ENCODE data around the gene SRPK1.

SRPK1 gene

DNA sequence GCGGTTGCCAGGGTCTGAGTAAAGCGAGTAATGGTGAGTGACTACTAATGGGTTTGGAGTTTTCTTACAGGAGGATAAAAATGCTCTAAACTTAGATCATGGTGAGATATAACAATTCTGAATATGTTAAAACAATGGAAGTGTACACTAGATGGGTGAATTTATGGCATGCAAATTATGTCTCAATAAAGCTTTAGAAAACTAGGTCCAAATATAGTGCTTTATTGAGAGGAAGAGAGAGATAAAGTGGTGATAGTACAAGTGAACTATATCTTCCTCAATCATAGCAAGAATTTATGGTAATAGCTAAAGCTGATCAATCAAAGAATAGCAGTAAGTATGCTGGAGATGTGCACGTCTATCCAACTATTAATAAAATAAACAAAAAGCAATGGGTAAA is 23.9 kb downstream of the SRPK1 start:
- no peak for DNase-seq

DNA sequence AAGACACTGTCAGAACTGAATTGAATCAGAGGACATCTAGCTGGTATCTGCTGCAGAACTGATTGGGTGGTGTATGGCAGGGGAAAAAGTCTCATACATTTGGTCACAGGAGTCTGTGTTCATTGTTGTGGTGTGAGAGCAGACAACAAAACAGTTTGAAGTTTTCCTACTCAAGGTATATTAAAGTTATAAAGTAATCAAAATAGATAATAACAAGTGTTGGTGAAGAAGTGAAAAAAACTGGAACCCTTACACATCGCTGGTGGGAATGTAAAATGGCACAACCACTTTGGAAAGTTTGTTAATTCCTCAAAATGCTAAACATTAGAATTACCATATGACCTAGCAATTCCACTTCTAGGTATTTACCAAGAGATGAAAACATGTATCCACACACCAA is 24.7 kb downstream of the SRPK1 start:
- no peak for DNase-seq

DNA sequence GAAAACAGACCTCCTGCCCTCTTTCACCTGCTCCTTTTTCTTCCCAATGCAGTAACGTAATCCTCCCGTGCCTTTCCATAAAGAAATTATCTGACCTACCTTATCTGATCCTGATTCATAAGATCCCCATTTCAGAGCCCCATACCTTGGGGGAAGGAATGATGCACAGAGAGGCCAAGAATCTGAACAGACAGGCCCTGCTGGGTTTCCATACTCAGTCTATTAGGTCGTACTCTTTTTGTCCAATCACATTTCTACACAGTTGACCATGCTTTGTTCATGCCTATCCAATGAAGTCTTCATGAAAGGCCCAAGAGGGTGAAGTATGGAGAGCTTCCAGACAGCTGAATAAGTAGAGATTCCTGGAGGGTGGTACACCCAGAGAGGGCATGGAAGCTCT is 25.3 kb downstream of the SRPK1 start:
- no peak for DNase-seq

DNA sequence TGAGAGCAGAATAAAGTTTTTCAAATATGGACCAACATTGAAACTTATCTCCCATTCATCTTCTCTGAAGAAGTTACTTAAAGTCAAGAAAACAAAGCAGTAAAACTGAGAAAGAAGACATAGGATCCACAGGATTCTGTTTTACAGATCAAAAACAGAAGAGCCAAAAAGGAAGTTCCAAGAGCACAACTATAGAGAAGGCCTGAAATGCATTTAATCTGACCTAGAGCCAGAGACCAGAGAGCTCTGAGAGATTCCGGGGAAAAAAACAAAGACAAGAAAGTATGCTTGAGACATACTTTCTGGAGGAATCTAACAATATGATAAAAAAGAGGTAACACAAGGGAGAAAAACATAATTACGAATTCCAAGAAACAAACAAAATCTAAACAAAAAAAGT is 26.1 kb downstream of the SRPK1 start:
- DNase-seq = no peak

DNA sequence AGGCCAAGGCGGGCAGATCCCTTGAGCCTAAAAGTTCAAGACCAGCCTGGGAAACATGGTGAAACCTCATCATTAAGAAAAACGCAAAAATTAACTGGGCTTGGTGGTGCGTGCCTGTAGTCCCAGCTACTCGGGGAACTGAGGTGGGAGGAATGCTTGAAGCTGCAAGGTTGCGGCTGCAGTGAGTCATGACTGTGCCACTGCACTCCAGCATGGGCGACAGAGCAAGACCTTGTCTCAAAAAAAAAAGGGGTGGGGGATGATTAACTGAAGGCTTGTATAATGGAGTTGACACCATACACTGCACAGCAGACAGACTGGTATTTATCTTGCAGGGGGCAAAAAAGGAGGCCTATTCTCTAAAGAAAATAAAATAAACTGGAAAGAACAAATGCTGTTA is 27.7 kb downstream of the SRPK1 start:
- DNase-seq = no peak

GRCh38 chr6:35892482-35892881 is 28.4 kb downstream of the SRPK1 start:
- no peak for DNase-seq

DNA sequence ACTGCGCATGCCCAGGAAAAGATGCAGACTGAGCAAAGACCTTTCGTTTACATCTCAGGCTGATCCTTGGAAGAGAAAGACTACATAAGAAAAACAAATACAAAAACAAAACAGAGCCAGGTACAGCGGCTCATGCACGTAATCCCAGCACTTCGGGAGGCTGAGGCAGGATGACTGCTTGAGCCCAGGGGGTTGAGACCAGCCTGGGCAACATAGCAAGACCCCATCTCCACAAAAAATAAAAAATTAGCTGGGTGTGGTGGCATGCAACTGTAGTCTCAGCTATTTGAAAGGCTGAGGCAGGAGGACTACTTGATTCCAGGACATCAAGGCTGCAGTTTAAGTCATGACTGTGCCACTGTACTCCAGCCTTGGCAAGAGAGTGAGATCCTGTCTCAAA is 41.7 kb downstream of the SRPK1 start:
- no peak for DNase-seq

DNA sequence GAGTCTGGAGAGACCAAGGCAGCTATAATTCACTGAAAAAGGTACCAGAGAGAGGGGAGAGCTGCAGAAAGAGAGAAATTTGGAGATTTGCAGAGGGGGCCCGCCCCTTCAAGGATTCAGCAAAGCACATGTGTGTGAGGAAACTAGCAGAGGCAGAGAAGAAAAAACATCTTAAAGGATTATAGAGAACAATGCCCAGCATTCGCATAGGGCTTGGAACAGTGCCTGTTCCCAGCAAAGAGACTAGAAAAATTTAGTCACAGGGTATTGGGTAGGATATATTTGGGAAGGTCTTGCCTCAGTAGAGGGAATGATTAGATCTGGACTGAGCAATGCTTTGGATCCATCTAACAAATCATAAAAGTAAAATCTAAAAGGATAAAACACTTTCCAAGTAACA is 44.0 kb downstream of the SRPK1 start:
- no peak for DNase-seq

- no peak for DNase-seq
These were observed 46.2 kb downstream of the SRPK1 start for GRCh38 chr6:35874730-35875129.

- DNase-seq = no peak
These were observed 61.5 kb downstream of the SRPK1 start for GRCh38 chr6:35859367-35859766.

- no peak for DNase-seq
These were observed 63.0 kb downstream of the SRPK1 start for GRCh38 chr6:35857853-35858252.

GRCh38 chr6:35856250-35856649 is 64.6 kb downstream of the SRPK1 start:
- DNase-seq = no peak

GRCh38 chr6:35852994-35853393 is 67.9 kb downstream of the SRPK1 start:
- DNase-seq = no peak

GRCh38 chr6:35850208-35850607 is 70.7 kb downstream of the SRPK1 start:
- no peak for DNase-seq

GRCh38 chr6:35844290-35844689 is 76.6 kb downstream of the SRPK1 start:
- no peak for DNase-seq

- DNase-seq = no peak
These were observed 78.5 kb downstream of the SRPK1 start for GRCh38 chr6:35842381-35842780.

DNA sequence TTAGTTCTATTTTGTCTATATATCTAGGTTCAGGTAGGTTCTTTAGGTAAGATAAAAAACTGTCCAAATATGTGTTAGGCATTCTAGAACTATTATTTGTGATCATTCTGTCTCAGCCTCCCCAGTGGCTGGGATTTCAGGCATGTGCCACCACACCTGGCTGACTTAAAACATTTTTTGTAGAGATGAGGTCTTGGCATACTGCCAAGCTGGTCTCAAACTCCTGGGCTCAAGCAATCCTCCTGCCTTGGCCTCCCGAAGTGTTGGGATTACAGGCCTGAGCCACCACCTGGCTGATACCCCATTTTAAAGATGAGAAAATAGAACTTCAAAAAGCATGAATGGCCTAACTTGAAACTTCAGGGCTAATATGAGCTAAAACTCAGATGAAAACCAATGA is 81.9 kb downstream of the SRPK1 start:
- DNase-seq = no peak

DNA sequence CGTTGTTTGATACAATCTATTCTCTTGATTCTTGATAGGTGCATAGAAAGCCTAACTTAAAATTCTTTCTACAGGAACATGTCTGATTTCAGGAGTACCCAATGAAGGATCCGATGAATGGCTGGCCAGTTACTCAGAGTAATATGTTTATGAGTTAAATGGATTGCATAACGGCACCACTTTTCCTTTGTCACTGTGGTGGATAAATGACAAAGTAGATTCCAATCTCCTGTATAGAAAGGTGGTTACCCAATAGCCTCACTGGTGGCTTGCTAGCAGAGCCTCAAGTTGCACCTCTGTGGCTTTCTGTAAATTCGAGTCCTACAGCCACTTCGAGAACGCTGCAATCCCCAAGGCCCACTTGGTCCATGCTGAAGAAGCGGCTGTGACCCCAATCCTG is 87.4 kb downstream of the SRPK1 start:
- DNase-seq = no peak

DNA sequence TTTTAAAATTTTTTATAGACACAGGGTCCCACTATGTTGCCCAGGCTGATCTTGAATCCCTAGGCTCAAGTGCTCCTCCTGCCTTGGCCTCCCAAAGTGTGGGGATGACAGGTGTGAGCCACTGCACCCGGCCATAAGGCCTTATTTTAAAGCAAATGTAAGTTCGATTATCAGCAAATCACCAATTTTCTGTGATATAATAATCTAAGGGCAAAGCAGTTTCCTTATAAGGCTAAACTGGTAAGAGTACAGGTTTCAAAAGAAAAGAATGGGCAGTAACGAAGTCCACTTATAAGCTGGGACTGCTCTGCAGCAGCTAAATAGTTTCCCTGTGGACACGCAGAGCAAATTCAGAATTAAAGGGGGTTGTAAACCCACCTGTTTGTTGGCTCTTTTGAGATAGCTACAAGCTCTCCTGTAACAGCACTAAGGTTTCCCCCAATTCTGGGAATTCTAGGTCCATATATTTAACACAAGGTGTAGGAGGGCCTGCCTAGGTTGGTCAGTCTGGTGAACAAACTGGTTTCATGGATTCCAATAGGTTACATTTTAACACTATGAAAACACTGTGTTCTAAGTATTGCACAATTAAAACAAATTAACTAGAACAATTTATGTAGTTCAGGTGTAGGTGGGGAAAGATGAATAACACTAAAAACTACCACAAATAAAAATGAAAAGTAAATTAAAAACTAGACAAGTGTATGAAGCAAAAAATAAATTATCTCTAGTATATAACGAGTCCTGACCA is 89.5 kb downstream of the SRPK1 start:
- no peak for DNase-seq

- no peak for DNase-seq
These were observed 91.6 kb downstream of the SRPK1 start for GRCh38 chr6:35829306-35829705.

GRCh38 chr6:35824552-35825192 is 96.2 kb downstream of the SRPK1 start:
- DNase-seq = no peak

DNA sequence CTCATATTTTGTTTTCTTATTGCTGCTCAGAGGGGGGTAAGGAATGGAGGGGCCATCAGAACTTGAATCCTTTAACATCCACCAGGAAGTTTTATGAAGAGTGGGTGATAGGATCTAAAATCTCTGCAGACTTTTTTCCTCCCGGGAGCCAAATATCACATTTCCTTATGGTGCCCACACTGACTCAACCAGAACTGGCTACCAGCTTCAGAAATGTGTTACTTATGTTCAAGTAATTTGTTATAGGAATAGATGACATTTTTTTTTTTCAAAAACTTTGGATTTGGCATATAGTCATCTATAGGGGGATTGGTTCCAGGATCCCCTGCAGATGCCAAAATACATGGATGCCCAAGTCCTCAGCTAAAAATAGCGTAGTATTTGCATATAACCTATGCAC is 97.3 kb downstream of the SRPK1 start:
- DNase-seq = no peak

GRCh38 chr6:35817515-35817914 is 103.4 kb downstream of the SRPK1 start:
- DNase-seq = no peak

GRCh38 chr6:35811699-35811995 is 109.3 kb downstream of the SRPK1 start:
- DNase-seq = no peak
